Panc1 (cell line): Measurements from ENCODE around the gene CALM1.

ENCODE experiments used
- POLR2AphosphoS5 ChIP-seq: IDR thresholded peaks from 2 replicates; pipeline ENCODE4 v1.6.1; 2012; ENCODE audit warnings: mild to moderate bottlenecking, low read depth, low read length, moderate library complexity
- REST ChIP-seq, 2 experiments: IDR thresholded peaks; 2 replicates each; pipeline ENCODE4 v1.6.1; 2011 to 2012; ENCODE audit warnings: low read depth in 2 of 2, control low read depth in 1 of 2, low read length in 1 of 2, mild to moderate bottlenecking in 1 of 2, moderate library complexity in 1 of 2; ENCODE audit not compliant: insufficient read depth in 1 of 2
- SIN3A ChIP-seq: IDR thresholded peaks from 2 replicates; pipeline ENCODE4 v1.6.1; 2012; ENCODE audit warnings: low read depth, mild to moderate bottlenecking, low read length, moderate library complexity, borderline replicate concordance; ENCODE audit not compliant: insufficient read depth
- TCF7L2 ChIP-seq: IDR thresholded peaks from 2 replicates; pipeline ENCODE4 v1.6.1; 2011; ENCODE audit warnings: mild to moderate bottlenecking, low read depth, low read length, inconsistent platforms
- TF ChIP-seq, protein P1 (sequence below): fragments of 450-650 bp; IDR thresholded peaks from 2 replicates; pipeline ENCODE4 v1.5.1; 2017; ENCODE audit warnings: mild to moderate bottlenecking

- TF ChIP-seq, protein P1, sequence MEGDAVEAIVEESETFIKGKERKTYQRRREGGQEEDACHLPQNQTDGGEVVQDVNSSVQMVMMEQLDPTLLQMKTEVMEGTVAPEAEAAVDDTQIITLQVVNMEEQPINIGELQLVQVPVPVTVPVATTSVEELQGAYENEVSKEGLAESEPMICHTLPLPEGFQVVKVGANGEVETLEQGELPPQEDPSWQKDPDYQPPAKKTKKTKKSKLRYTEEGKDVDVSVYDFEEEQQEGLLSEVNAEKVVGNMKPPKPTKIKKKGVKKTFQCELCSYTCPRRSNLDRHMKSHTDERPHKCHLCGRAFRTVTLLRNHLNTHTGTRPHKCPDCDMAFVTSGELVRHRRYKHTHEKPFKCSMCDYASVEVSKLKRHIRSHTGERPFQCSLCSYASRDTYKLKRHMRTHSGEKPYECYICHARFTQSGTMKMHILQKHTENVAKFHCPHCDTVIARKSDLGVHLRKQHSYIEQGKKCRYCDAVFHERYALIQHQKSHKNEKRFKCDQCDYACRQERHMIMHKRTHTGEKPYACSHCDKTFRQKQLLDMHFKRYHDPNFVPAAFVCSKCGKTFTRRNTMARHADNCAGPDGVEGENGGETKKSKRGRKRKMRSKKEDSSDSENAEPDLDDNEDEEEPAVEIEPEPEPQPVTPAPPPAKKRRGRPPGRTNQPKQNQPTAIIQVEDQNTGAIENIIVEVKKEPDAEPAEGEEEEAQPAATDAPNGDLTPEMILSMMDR = no peak
- no peak for TF ChIP-seq REST (IDR thresholded peaks at IDR 0.05; ENCODE audit: insufficient read depth in 1 of 2, low read depth in 2 of 2, low read length in 1 of 2)
- TF ChIP-seq POLR2AphosphoS5 = no peak
- no peak for TF ChIP-seq TCF7L2
- TF ChIP-seq SIN3A = no peak
Measured at GRCh38 chr14:90356925-90357324, 39.9 kb upstream of the CALM1 start.
